DOHH2 (cell line): ENCODE data around the gene CMIP.

Experiments
- CTCF ChIP-seq: fragments of 200-600 bp; sonication (generic); IDR thresholded peaks from one replicate; pipeline ENCODE4 v1.5.1; 2014; ENCODE audit warnings: antibody characterized with exemption, mild to moderate bottlenecking, low read depth, low read length; ENCODE audit not compliant: poor library complexity, severe bottlenecking
- EZH2phosphoT487 ChIP-seq: fragments of 200-600 bp; sonication (generic); IDR thresholded peaks from 2 replicates; pipeline ENCODE4 v1.6.1; 2017; ENCODE audit warnings: borderline replicate concordance, mild to moderate bottlenecking, antibody characterized with exemption, low read length, moderate library complexity, mixed read lengths

- TF ChIP-seq CTCF = no peak
- no peak for TF ChIP-seq EZH2phosphoT487
These were observed 99.7 kb downstream of the CMIP start for GRCh38 chr16:81544261-81544660.
